GOT3 (cell line): ENCODE data around the gene FOXP4.
A peak's percentile ranks its signal among the peaks of the same experiment; 100 is the strongest.

Source experiments
- DNase-seq: peaks from one replicate; lab custom pipeline; 2025; ENCODE audit warnings: mixed read lengths; lab: John Stamatoyannopoulos, UW

Gene FOXP4

GRCh38 chr6:41545703-41546474, at the start of gene FOXP4:
Gene FOXP4 (plus strand): TSS chr6:41546381. CDS start chr6:41565761, 19,380 bp downstream.
- peak; percentile 33 for DNase-seq

- no peak for DNase-seq
Observed at GRCh38 chr6:41497573-41497972, 48.6 kb upstream of the FOXP4 start.

GRCh38 chr6:41497994-41498393, 48.2 kb upstream of the FOXP4 start:
- DNase-seq: no peak

- no peak for DNase-seq
Observed at GRCh38 chr6:41498968-41499599, 47.1 kb upstream of the FOXP4 start.

GRCh38 chr6:41500561-41500960, 45.6 kb upstream of the FOXP4 start:
- no peak for DNase-seq

GRCh38 chr6:41502566-41502916, 43.6 kb upstream of the FOXP4 start:
- DNase-seq: no peak

GRCh38 chr6:41502917-41503671, 43.1 kb upstream of the FOXP4 start:
- no peak for DNase-seq

- DNase-seq: no peak
Observed at GRCh38 chr6:41503827-41504465, 42.2 kb upstream of the FOXP4 start.

- DNase-seq: no peak
Observed at GRCh38 chr6:41504466-41505121, 41.6 kb upstream of the FOXP4 start.

GRCh38 chr6:41505122-41506049, 40.8 kb upstream of the FOXP4 start:
- no peak for DNase-seq

GRCh38 chr6:41508479-41508878, 37.7 kb upstream of the FOXP4 start:
- DNase-seq: no peak

GRCh38 chr6:41509580-41509979, 36.6 kb upstream of the FOXP4 start:
- DNase-seq: no peak

GRCh38 chr6:41511443-41512060, 34.6 kb upstream of the FOXP4 start:
- DNase-seq: no peak

- DNase-seq: no peak
Observed at GRCh38 chr6:41512146-41512701, 34.0 kb upstream of the FOXP4 start.

GRCh38 chr6:41515995-41516394, 30.2 kb upstream of the FOXP4 start:
- no peak for DNase-seq

GRCh38 chr6:41518118-41518517, 28.1 kb upstream of the FOXP4 start:
- no peak for DNase-seq

GRCh38 chr6:41519305-41519744, 26.9 kb upstream of the FOXP4 start:
- DNase-seq: no peak

- DNase-seq: no peak
Observed at GRCh38 chr6:41519745-41520699, 26.2 kb upstream of the FOXP4 start.
